Smooth muscle cell of the pulmonary artery (primary cell): ENCODE results near the gene PCSK7. TPM values are rescaled to one million over a fixed set of nuclear protein-coding genes. Genes with fewer than 3 reads are reported as not detected.

Source experiments
- total RNA-seq: library from RNA; depleted of rRNA; stranded (reverse); fragments of >200 nt; gene quantifications from 2 replicates; pipeline ENCODE4 v1.2.3, GENCODE V29; 2014

The PCSK7 gene, protein sequence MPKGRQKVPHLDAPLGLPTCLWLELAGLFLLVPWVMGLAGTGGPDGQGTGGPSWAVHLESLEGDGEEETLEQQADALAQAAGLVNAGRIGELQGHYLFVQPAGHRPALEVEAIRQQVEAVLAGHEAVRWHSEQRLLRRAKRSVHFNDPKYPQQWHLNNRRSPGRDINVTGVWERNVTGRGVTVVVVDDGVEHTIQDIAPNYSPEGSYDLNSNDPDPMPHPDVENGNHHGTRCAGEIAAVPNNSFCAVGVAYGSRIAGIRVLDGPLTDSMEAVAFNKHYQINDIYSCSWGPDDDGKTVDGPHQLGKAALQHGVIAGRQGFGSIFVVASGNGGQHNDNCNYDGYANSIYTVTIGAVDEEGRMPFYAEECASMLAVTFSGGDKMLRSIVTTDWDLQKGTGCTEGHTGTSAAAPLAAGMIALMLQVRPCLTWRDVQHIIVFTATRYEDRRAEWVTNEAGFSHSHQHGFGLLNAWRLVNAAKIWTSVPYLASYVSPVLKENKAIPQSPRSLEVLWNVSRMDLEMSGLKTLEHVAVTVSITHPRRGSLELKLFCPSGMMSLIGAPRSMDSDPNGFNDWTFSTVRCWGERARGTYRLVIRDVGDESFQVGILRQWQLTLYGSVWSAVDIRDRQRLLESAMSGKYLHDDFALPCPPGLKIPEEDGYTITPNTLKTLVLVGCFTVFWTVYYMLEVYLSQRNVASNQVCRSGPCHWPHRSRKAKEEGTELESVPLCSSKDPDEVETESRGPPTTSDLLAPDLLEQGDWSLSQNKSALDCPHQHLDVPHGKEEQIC
- total RNA-seq, result 44.0 and 68.3 TPM in 2 replicates

DNA sequence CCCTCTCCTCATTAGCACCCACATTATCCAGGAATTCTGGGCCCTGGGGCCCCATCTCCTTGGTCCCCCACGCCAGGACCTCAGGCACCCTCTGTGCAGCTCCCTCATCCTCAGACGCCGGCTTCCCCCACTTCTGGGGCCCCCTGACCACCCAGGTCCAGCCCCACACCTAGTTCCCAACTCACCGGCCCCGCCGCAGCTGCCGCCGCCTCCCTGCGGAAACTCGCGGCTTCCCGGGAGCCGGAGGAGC is at the start of gene PCSK7:
PCSK7 (minus strand) TSS at position 232 of the 250 bp plus-strand sequence. CDS start 2,229 bp downstream, outside the sequence.

DNA sequence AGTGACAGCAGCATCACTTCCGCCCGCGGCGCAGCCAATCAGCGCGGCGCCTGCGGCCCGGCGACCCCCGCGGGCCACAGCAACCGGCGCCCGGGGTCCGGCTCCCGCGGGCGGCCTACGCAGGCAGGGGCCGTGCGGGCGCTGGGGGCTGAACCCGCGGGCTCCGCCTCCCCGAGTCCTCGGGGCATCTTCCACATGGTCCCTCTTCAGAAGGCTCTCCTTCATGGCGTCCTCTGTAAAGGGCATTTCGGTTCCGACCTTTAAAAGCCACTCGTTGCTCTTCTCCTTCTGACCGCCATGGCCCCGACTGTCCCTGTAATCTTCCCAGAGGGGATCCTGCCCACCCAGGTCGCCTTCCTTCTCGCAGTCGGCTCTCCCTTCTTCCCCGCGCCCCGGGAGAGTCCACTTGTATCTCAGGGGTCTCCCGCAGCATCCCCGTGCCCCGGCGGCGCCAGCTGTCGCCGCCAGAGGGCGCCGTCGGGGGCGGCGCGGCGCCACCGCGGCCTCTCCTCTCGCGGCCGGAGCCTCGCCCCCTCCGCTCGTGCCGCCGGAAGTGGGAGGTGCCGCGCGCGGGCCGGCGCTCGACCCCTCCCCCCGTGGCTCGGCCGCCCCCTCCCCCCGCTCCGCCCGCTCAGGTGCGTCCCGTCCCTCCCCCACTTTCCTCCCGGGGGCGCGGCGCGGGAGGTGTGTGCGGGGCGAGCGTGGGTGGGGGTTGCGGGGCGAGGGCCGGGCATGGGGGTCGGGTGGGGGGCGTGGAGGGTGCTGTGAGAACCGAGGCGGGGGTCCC is 412 bp upstream of the PCSK7 start, which contains the start of gene RNF214:
RNF214 (plus strand) TSS at position 580 of the 787 bp plus-strand sequence. CDS start 1,602 bp downstream, outside the sequence.

DNA sequence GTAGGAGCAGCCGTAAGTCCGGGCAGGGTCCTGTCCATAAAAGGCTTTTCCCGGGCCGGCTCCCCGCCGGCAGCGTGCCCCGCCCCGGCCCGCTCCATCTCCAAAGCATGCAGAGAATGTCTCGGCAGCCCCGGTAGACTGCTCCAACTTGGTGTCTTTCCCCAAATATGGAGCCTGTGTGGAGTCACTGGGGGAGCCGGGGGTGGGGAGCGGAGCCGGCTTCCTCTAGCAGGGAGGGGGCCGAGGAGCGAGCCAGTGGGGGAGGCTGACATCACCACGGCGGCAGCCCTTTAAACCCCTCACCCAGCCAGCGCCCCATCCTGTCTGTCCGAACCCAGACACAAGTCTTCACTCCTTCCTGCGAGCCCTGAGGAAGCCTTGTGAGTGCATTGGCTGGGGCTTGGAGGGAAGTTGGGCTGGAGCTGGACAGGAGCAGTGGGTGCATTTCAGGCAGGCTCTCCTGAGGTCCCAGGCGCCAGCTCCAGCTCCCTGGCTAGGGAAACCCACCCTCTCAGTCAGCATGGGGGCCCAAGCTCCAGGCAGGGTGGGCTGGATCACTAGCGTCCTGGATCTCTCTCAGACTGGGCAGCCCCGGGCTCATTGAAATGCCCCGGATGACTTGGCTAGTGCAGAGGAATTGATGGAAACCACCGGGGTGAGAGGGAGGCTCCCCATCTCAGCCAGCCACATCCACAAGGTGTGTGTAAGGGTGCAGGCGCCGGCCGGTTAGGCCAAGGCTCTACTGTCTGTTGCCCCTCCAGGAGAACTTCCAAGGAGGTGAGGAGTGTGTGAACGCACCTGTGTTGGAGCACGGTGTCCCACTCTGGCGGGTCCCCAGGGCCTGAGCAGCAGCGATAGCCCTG is 32.6 kb downstream of the PCSK7 start, which contains the start of gene TAGLN:
TAGLN (plus strand) TSS at position 318 of the 863 bp plus-strand sequence. CDS start 3,644 bp downstream, outside the sequence.

DNA sequence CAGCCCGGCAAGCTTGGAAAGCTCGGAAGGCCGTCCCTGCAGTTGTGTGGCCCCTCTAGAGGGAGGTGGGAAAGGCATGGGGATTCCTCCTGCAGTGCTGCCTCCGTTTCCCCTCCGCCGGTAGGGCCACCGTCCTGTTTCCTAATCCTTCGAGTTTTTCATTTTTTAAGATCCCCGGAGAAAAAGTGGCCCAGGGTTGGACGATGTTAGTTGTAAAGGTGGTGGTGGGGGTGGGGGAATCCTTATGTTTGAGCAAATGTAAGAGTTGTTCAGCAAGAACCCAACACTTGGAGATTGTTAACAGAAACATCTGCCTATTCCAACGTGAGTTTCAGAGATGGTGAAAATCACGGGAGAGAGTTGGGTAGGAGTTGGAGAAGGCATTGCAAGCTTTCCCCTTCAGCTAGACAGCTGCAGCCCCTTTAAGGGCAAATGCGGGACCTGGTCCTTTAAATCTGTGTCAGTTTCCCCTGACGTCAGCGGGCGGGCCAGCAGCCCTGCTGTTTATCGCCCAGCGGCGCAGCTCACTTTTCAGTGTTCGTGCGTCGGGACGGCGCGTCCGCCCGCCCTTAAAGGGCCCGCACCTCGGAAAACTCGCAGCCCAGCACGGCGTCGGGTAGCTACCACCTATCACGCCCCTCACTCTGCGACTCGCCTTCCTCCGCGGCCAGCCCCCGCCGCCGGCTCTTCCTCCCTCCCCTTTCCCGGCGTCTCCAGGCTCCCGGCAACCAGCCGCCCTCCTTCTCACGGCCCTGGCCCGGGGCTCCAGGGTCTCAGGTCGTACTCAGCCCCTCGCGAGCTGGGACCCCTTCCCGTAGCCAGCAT is 53.5 kb downstream of the PCSK7 start, which contains the start of gene SIDT2:
SIDT2 (plus strand) TSS at position 534 of the 825 bp plus-strand sequence. CDS start 521 bp downstream, outside the sequence.

Other genes with a start within 250 kb of the PCSK7 start
- gene SIK3, start 133.6 kb downstream of the PCSK7 start, total RNA-seq, result 23.5 and 24.5 TPM in 2 replicates
- gene PAFAH1B2, start 87.8 kb downstream of the PCSK7 start, total RNA-seq, result 137 and 138 TPM in 2 replicates
- gene SIDT2, start 53.3 kb downstream of the PCSK7 start, total RNA-seq, result 53.9 and 63.9 TPM in 2 replicates
- 3,032 and 3,717 TPM in 2 replicates for gene TAGLN, start 32.7 kb downstream of the PCSK7 start, total RNA-seq
- gene RNF214, start 598 bp upstream of the PCSK7 start, total RNA-seq, result 10.7 and 11.9 TPM in 2 replicates
- gene BACE1-AS, start 59.3 kb upstream of the PCSK7 start, total RNA-seq, result 5.4 and 5.7 TPM in 2 replicates
- gene BACE1, start 84.2 kb upstream of the PCSK7 start, total RNA-seq, result 53.7 and 55.5 TPM in 2 replicates
- gene CEP164, start 95.8 kb upstream of the PCSK7 start, total RNA-seq, result 20.0 and 26.7 TPM in 2 replicates